Endodermal cell (in vitro differentiated cells): Measurements from ENCODE around the gene DHX32. TPM values are rescaled to one million over a fixed set of nuclear protein-coding genes. Genes with fewer than 3 reads are reported as not detected.
"Not testable (repeated sequence)": the region's sequence is repeated elsewhere in the genome, so short reads cannot be mapped to it uniquely, and the experiment has no call there.

Experiments
- DNase-seq: peaks from one replicate; pipeline ENCODE4 v3.0.0-alpha.2; 2017
- H3K27ac ChIP-seq: 2 replicates; pipeline ENCODE4 v1.5.1; 2013; ENCODE audit warnings: mild to moderate bottlenecking, low read depth, low read length, moderate library complexity
- H3K27me3 ChIP-seq: 2 replicates; pipeline ENCODE4 v1.6.1; 2013; ENCODE audit warnings: mild to moderate bottlenecking, low read length, moderate library complexity; ENCODE audit not compliant: insufficient read depth, control insufficient read depth, poor library complexity, severe bottlenecking
- H3K36me3 ChIP-seq: 2 replicates; pipeline ENCODE4 v1.7.0; 2013; ENCODE audit warnings: mild to moderate bottlenecking, low read length, moderate library complexity; ENCODE audit not compliant: control insufficient read depth, insufficient read depth
- H3K4me1 ChIP-seq: one replicate; pipeline ENCODE4 v1.7.0; 2013; ENCODE audit warnings: low read length; ENCODE audit not compliant: control insufficient read depth, insufficient read depth
- H3K4me3 ChIP-seq: 2 replicates; pipeline ENCODE4 v1.5.1; 2013; ENCODE audit warnings: mild to moderate bottlenecking, low read length, moderate library complexity
- H3K9ac ChIP-seq: 2 replicates; pipeline ENCODE4 v1.6.1; 2013; ENCODE audit warnings: mild to moderate bottlenecking, low read length, moderate library complexity; ENCODE audit not compliant: poor library complexity, severe bottlenecking; ENCODE audit errors: extremely low read depth
- H3K9me3 ChIP-seq: 2 replicates; pipeline ENCODE4 v1.6.1; 2013; ENCODE audit warnings: mild to moderate bottlenecking, low read length, moderate library complexity; ENCODE audit not compliant: control insufficient read depth
- H3K27ac Mint-ChIP-seq: 2 replicates; pipeline ENCODE4 v1.8.0; 2020; ENCODE audit warnings: mixed read lengths
- H3K27me3 Mint-ChIP-seq: 2 replicates; pipeline ENCODE4 v1.8.0; 2021; ENCODE audit warnings: mild to moderate bottlenecking, mixed read lengths; ENCODE audit not compliant: insufficient read depth
- H3K36me3 Mint-ChIP-seq: 2 replicates; pipeline ENCODE4 v1.8.0; 2020; ENCODE audit warnings: low read depth, mixed read lengths
- H3K4me1 Mint-ChIP-seq: 2 replicates; pipeline ENCODE4 v1.8.0; 2020; ENCODE audit warnings: mixed read lengths
- H3K4me3 Mint-ChIP-seq: 2 replicates; pipeline ENCODE4 v1.8.0; 2020; ENCODE audit warnings: mild to moderate bottlenecking, moderate library complexity, mixed read lengths
- H3K9me3 Mint-ChIP-seq: 2 replicates; pipeline ENCODE4 v1.8.0; 2020; ENCODE audit warnings: mild to moderate bottlenecking, mixed read lengths
- CTCF ChIP-seq: fragments of 200-600 bp; sonication (generic); conservative IDR thresholded peaks from 2 replicates; pipeline ENCODE4 v1.5.0; 2021; ENCODE audit warnings: antibody characterized with exemption, mild to moderate bottlenecking
- WGBS, 2 experiments: methylation state at CpG; one replicate each; pipeline versions ENCODE4 v1.1.5 to v1.1.7; 2013; ENCODE audit warnings: missing lambda C conversion rate in 2 of 2, mixed read lengths in 1 of 2; ENCODE audit not compliant: insufficient coverage in 1 of 2, insufficient read length in 1 of 2; 5-methylcytosine and 5-hydroxymethylcytosine counted together
- total RNA-seq, 2 donors: library from RNA; stranded (reverse); fragmentation: NEBNext Ultra II Directional in 1 of 2; extraction: Animal tissue kit (Norgen Biotek cat#: 25700) in 1 of 2; gene quantifications; 2 replicates in 1 of 2; 3 replicates in 1 of 2; pipeline ENCODE4 v1.2.1, GENCODE V29; 2021

Gene DHX32
- total RNA-seq, 2 donors from 2014 or later = 25.4 to 38.1 TPM

- no peak for TF ChIP-seq CTCF
- H3K9ac ChIP-seq = no peak overlapping the region
Measured at GRCh38 chr10:125916977-125917376, 35.9 kb upstream of the DHX32 start.

GRCh38 chr10:125913277-125913676 lies 32.2 kb upstream of the DHX32 start:
- Mint-ChIP-seq H3K9me3 (peaks cover 12% of the 10 kb centered on the region), H3K4me1 (peaks cover 22% of the 10 kb centered on the region)
- not testable (repeated sequence) for H3K27ac ChIP-seq, H3K27me3 Mint-ChIP-seq, H3K36me3 ChIP-seq, H3K9me3 ChIP-seq, H3K27me3 ChIP-seq, H3K27ac Mint-ChIP-seq, H3K36me3 Mint-ChIP-seq, H3K4me3 Mint-ChIP-seq, DNase-seq, H3K4me3 ChIP-seq, H3K4me1 ChIP-seq, H3K9ac ChIP-seq
- WGBS, 2 experiments = 84 to 88% methylated on average over 4 to 6 of the region's 6 CpGs

More at GRCh38 chr10:125916977-125917376, 35.9 kb upstream of the DHX32 start:
- peaks cover 5% of the 10 kb centered on the region for H3K9me3 ChIP-seq
- H3K4me3 Mint-ChIP-seq = no peak overlapping the region
- H3K9me3 Mint-ChIP-seq = peaks cover 7% of the 10 kb centered on the region
- peaks cover 2% of the 10 kb centered on the region for H3K36me3 Mint-ChIP-seq
- no peak overlapping the region for H3K27ac ChIP-seq
- H3K4me3 ChIP-seq = no peak overlapping the region
- no peaks in the 10 kb centered on the region for H3K4me1 ChIP-seq
- H3K36me3 ChIP-seq = no peaks in the 10 kb centered on the region
- H3K27me3 Mint-ChIP-seq = peaks cover 4% of the 10 kb centered on the region
- peaks cover 12% of the 10 kb centered on the region for H3K4me1 Mint-ChIP-seq
- no peaks in the 10 kb centered on the region for H3K27me3 ChIP-seq
- no peak overlapping the region for H3K27ac Mint-ChIP-seq
- 87 to 100% methylated on average over 1 to 3 of the region's 3 CpGs for WGBS, 2 experiments
- no peak for DNase-seq

- no peaks in the 10 kb centered on the region for H3K9me3 ChIP-seq
- TF ChIP-seq CTCF = no peak
- peaks cover 14% of the 10 kb centered on the region for H3K9me3 Mint-ChIP-seq
- WGBS, 2 experiments = 76 to 81% methylated on average over 3 to 4 of the region's 4 CpGs
- H3K4me3 ChIP-seq = no peak overlapping the region
- H3K4me1 Mint-ChIP-seq = peaks cover 22% of the 10 kb centered on the region
- H3K36me3 Mint-ChIP-seq = peaks cover 17% of the 10 kb centered on the region
- no peak overlapping the region for H3K9ac ChIP-seq
- H3K27ac ChIP-seq = no peak overlapping the region
- H3K4me3 Mint-ChIP-seq = no peak overlapping the region
- no peaks in the 10 kb centered on the region for H3K27me3 ChIP-seq
- H3K4me1 ChIP-seq = no peaks in the 10 kb centered on the region
- H3K27me3 Mint-ChIP-seq = peaks cover 4% of the 10 kb centered on the region
- H3K36me3 ChIP-seq = no peaks in the 10 kb centered on the region
- DNase-seq = no peak
- H3K27ac Mint-ChIP-seq = no peak overlapping the region
Measured at GRCh38 chr10:125911990-125912389, 30.9 kb upstream of the DHX32 start.

- H3K27ac Mint-ChIP-seq = no peak overlapping the region
- H3K4me1 Mint-ChIP-seq = peaks cover 22% of the 10 kb centered on the region
- H3K27ac ChIP-seq = no peak overlapping the region
- H3K4me3 Mint-ChIP-seq = no peak overlapping the region
- H3K27me3 Mint-ChIP-seq = peaks cover 4% of the 10 kb centered on the region
- no peak for TF ChIP-seq CTCF
- H3K36me3 Mint-ChIP-seq = peaks cover 19% of the 10 kb centered on the region
- H3K4me3 ChIP-seq = no peak overlapping the region
- no peaks in the 10 kb centered on the region for H3K36me3 ChIP-seq
- 93 to 94% methylated on average over 7 to 10 of the region's 10 CpGs for WGBS, 2 experiments
- H3K9me3 ChIP-seq = no peaks in the 10 kb centered on the region
- H3K4me1 ChIP-seq = no peaks in the 10 kb centered on the region
- peaks cover 14% of the 10 kb centered on the region for H3K9me3 Mint-ChIP-seq
- DNase-seq = no peak
- no peaks in the 10 kb centered on the region for H3K27me3 ChIP-seq
- no peak overlapping the region for H3K9ac ChIP-seq
Measured at GRCh38 chr10:125911145-125911544, 30.1 kb upstream of the DHX32 start.

- Mint-ChIP-seq H3K4me1 (peaks cover 19% of the 10 kb centered on the region), H3K36me3 (peaks cover 25% of the 10 kb centered on the region), H3K9me3 (peaks cover 24% of the 10 kb centered on the region)
- not testable (repeated sequence) for H3K27ac ChIP-seq, H3K27me3 ChIP-seq, H3K27ac Mint-ChIP-seq, H3K9ac ChIP-seq, H3K27me3 Mint-ChIP-seq, H3K36me3 ChIP-seq, H3K4me1 ChIP-seq, H3K9me3 ChIP-seq, DNase-seq, H3K4me3 Mint-ChIP-seq, H3K4me3 ChIP-seq
- 50% methylated on average over 2 of the region's 3 CpGs; no CpG with 5 or more reads in 1 of the 2 experiments for WGBS, 2 experiments
Measured at GRCh38 chr10:125909491-125909890, 28.4 kb upstream of the DHX32 start.
